SK-N-MC (cell line): ENCODE results near the gene GPR156.

Source experiments
- EZH2 ChIP-seq: fragments of 200-600 bp; sonication (generic); IDR thresholded peaks from one replicate; pipeline ENCODE4 v1.6.1; 2017; ENCODE audit warnings: antibody characterized with exemption
- POLR2AphosphoS5 ChIP-seq: IDR thresholded peaks from 2 replicates; pipeline ENCODE4 v1.6.1; 2012; ENCODE audit warnings: mild to moderate bottlenecking, low read depth, low read length, borderline replicate concordance

GRCh38 chr3:120139140-120139539 is 145.9 kb downstream of the GPR156 start:
- no peak for TF ChIP-seq EZH2
- TF ChIP-seq POLR2AphosphoS5 = no peak
